GM18858 (cell line): ENCODE measurements around the gene DHX30.

Source experiments
- ATAC-seq: cut with Tn5 transposase; IDR thresholded peaks from one replicate; pipeline ENCODE4 v1.9.1; 2021; ENCODE audit not compliant: unreplicated experiment

The DHX30 gene

GRCh38 chr3:47852604-47853602, 50.0 kb downstream of the DHX30 start:
- ATAC-seq, result no peak

- no peak for ATAC-seq
These were observed 51.3 kb downstream of the DHX30 start for GRCh38 chr3:47854267-47854666.

DNA sequence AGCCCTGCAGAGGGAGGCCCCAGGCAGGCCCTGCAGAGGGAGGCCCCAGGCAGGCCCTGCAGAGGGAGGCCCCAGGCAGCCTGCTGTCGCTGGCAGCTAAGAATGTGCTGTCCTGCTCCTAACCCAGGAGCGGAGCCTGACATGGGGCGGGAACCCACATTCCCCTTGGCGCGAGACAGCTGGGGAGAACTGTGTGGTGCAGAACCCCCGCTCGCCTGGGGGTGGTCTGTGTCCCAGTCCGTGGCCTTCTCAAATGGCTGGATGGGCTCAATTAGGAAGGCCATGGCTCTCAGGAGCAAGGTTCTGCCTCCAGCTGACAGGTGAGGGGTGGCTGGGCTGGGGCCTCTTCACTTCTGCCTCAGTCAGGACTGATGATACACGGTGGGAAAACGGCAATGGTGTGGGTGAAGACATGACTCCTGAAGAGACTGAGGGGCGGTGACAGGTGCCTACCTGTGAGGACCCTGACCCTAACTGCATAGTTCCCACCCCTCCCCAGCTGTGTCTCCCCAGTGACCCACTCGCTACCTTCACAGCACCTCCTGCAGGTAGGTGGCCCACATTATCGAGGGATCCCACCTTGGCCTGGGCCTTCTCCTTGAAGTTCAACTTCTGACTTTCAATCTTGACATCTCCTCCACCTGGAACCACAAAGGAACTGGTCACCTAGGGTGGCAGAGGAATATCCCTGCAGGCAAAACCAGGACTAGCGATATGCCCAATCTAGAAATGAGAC, 52.0 kb downstream of the DHX30 start:
- no peak for ATAC-seq

GRCh38 chr3:47855461-47856383, 52.8 kb downstream of the DHX30 start:
- ATAC-seq, result no peak

DNA sequence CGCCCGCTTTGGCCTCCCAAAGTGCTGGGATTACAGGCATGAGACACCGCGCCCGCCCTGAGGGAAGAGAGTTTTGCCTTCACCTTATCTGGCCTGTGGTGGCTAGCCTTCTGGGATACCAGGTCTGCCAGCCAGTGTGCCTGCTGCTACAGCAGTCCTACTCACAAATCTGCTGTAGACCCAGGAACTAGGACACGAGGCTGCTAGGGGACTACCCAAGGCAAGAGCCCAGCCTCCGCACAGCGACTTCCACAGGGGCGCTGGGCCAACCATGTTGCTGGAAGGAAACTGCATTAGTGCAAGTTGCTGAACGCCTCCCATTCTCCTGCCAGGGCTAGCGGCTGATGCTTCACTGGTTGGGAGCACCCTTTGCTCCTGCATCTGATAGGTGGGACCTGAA, 53.7 kb downstream of the DHX30 start:
- ATAC-seq, result no peak

DNA sequence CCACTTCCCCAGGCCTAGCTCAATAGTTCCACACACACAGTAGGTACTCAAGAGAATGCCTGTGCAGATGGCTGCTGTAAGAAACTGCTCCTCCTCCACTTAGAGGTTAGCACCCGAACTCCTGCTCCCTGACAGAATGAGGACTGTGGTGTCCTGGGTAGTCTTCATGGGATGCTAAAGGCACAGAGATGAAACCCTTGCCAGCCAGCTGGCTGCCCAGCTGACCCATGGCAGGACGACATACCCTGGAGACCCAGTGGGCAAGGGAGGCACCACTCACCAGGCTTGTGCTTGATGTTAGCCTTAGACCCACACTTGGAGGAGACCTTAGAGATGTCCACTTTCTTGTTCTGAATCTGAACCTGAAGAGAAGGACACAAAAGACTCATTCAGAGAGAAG, 54.2 kb downstream of the DHX30 start:
- no peak for ATAC-seq

GRCh38 chr3:47859956-47860605, 57.1 kb downstream of the DHX30 start:
- ATAC-seq, result no peak

- no peak for ATAC-seq
These were observed 60.6 kb downstream of the DHX30 start for GRCh38 chr3:47863391-47864128.

DNA sequence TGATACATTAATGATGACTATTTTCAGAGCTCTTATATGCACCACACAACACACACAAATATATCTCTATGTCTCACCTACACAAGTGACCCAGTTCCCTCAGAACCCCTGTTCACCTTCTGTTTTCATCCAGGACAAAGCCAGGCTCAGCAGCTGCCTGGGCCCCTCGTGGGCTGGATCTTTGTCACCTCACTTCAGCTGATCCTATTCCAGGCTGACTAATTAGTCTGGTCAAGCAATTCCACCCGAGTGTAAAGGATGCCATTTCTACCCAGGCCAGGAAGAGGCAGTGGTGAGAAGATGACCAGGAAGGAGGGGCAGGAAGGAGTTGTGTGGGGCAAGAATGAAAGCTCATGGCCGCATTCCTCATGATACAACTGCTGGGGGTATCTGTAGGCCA, 62.3 kb downstream of the DHX30 start:
- no peak for ATAC-seq

DNA sequence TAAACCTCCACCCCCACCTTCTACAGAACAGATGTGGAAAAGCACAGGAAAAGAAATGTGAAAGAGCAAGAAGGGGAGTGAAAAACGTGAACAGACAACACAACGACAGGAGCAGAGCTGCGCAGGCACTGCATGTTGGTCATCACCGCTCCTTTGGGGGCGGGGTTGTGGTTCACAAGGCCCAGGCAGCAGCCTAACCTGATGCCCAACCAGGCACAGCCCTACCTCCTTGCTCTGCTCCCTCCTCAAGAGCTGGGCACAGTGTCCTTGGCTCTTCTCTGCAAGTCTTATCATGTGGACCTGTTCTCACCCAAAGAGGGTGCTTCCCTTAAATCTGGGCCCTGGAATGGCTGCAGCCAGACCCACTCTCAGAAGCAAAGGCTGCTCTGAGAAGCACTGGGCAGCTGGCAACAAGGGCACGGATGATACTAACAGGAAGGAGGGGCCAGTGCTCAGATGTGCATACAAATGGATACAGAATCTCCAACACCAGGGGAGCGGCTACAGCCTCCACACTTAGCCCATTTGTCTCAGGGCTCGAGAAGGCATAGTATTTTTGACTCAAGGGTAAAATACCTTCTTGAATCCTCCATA, 64.6 kb downstream of the DHX30 start:
- ATAC-seq, result no peak

DNA sequence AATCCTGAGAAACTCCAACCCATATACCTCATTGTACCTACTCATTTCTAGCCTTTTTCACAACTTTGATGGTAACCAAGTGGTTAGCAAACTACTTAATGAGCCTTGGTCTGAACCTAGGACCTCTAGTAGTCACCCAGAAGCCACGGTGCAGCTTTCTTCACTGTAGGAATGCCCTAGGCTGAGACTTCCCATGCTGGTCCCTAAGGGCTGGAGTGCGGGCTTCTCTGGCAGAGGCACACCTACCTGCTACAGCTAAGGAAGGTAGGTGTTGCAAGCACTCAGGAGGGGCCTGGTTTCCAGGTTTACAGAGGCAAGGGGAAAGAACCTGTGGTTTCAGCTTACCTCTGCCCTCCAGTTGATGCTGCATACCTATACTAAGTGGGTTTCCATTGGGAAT, 65.4 kb downstream of the DHX30 start:
- ATAC-seq, result no peak

- ATAC-seq, result no peak
These were observed 67.2 kb downstream of the DHX30 start for GRCh38 chr3:47870156-47870555.

DNA sequence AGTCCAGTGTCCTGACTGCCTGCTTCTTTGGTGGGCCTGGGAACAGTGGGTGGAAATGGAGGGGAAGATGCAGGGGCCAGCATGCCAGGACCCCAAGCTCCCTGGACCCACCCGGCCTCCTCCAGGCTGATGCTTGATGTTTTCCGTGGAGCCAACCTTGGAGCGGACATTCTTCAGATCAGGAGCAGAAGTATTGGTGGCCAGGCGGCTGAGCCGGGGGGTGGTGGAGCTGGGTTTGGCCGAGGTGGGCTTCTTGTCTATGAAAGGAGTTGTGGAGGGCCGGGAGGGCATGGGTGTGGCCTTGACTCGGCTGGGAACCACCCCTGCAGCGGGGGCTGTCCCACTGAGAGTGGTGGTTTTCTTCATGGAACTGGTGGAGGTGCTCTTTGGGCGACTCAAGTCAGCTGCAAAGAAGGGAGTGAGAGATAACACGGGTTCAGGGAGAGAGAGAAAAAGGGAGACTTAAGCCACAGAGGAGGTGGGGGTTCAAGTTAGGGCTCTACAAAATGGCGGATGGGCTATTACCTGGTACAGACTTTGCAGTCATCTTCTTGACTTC, 67.8 kb downstream of the DHX30 start:
- ATAC-seq, result no peak

GRCh38 chr3:47871389-47871788, 68.5 kb downstream of the DHX30 start:
- ATAC-seq, result no peak

- no peak for ATAC-seq
These were observed 70.0 kb downstream of the DHX30 start for GRCh38 chr3:47872916-47873315.

- no peak for ATAC-seq
These were observed 71.5 kb downstream of the DHX30 start for GRCh38 chr3:47874438-47874837.

DNA sequence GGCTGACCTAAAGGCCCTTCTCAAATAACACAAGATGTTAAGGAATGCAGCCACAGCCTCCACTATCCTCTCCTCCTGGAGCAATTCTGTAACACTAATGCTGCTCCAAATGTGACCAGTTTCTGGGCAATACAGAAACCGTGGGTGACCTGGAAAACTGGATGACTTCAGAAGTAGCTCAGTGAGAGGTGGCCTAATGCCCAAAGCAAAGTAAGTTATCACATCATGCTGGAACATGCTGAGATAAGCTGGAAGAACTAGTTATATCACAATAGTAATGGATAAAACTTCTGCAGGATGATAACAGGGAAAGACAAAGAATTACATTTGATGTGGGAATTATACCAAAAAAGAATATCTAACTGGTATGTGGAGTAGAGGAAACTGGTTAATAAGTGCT, 72.0 kb downstream of the DHX30 start:
- no peak for ATAC-seq

DNA sequence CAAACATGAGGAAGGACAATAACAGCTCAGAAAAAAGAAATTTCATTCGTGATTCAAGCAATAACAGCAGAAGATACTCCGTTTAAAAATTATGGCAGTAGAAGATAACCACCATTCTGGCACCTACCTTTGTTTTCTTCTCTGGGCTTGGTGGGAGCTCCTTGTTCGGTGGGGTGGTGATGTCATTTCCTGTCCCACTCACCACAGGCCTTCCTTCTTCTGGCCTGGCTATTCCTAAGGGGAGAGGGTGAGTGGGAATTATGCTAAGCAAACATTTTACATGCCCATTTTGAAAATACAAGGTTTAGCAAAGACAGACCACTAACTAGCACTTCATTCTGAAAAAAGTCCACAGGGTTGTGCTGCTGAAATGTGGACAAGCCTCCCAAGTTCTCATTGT, 74.4 kb downstream of the DHX30 start:
- ATAC-seq, result no peak

DNA sequence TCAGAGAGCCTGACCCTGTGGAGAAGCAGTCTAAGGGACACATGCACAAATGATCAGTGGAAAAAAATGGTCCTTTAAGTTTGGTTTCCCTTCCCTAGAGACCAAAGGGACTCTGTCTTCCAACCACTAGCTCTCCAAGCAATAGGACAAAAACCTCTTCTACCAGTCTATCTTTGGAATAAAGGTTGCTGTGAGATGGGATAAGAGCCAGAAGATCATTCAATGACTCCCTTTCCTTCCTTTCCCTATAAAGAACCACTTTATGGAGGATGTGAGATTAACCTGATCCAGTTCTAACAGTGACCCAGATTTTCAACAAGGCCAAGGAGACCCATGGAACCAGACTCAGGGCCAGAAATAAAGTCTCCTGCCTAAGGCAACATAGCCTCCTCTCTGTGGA, 74.8 kb downstream of the DHX30 start:
- no peak for ATAC-seq
